ENCODE results near the gene ADD3. TPM values are rescaled to one million over a fixed set of nuclear protein-coding genes. Genes with fewer than 3 reads are reported as not detected.

Gene ADD3
- total RNA-seq, 1 experiment from 2014 or later, result 32.4 TPM

GRCh38 chr10:110110338-110110737, 102.6 kb downstream of the ADD3 start:
- H3K27ac ChIP-seq (ENCODE audit: low read length), result no peak overlapping the region
- H3K4me1 ChIP-seq (ENCODE audit: control insufficient read depth, insufficient read depth, low read length), result no peaks in the 10 kb centered on the region
- H3K4me3 ChIP-seq (ENCODE audit: low read depth in 2 of 2, low read length in 2 of 2), result no peak overlapping the region
- POLR2A ChIA-PET, result no interaction called here
- in situ Hi-C loops (cut with HindIII; ENCODE audit: low pct_unique_long_range_greater_than_20kb, low sequenced_read_pairs) (no loop called here), intact Hi-C loops (cut with micrococcal nuclease; ENCODE audit: unreplicated experiment) (no loop called here)
- no peaks in the 10 kb centered on the region for H3K9me3 ChIP-seq (ENCODE audit: control insufficient read depth, insufficient read depth, low read depth, low read length)
- H3K27me3 ChIP-seq (ENCODE audit: control insufficient read depth, insufficient read depth, low read length), result no peaks in the 10 kb centered on the region
- H3K36me3 ChIP-seq (ENCODE audit: control insufficient read depth, insufficient read depth, low read length), result no peaks in the 10 kb centered on the region
- no TSS peak for BruUV-seq (replicated peaks)
- CTCF ChIA-PET, result interaction anchor here (0.5 kb wide), 1 partner anchor 226 kb away, joined by 3 read pairs; no protein-coding TSS in a partner anchor
- DNase-seq (ENCODE audit: low read depth, low spot score) (no peak), ATAC-seq (no peak)
- no peak for TF ChIP-seq SIN3A (IDR thresholded peaks at IDR 0.05; ENCODE audit: borderline replicate concordance, insufficient read depth, low read depth, low read length)
- no peak for TF ChIP-seq CTCF (IDR thresholded peaks at IDR 0.05)
- no peak for TF ChIP-seq TCF7L2 (IDR thresholded peaks at IDR 0.05; ENCODE audit: low read depth, low read length)
- TF ChIP-seq REST (IDR thresholded peaks at IDR 0.05; ENCODE audit: insufficient read depth in 1 of 2, low read depth in 2 of 2, low read length in 1 of 2), result no peak
- no peak for TF ChIP-seq POLR2AphosphoS5 (IDR thresholded peaks at IDR 0.05; ENCODE audit: low read depth, low read length)

- no peak for DNase-seq (ENCODE audit: low read depth, low spot score)
These were observed 106.0 kb downstream of the ADD3 start for GRCh38 chr10:110113670-110114337.

More at GRCh38 chr10:110113670-110114337, 106.0 kb downstream of the ADD3 start:
- H3K4me1 ChIP-seq (ENCODE audit: control insufficient read depth, insufficient read depth, low read length), result no peaks in the 10 kb centered on the region
- no peaks in the 10 kb centered on the region for H3K9me3 ChIP-seq (ENCODE audit: control insufficient read depth, insufficient read depth, low read depth, low read length)
- no peak overlapping the region for H3K4me3 ChIP-seq (ENCODE audit: low read depth in 2 of 2, low read length in 2 of 2)
- no peak for ATAC-seq
- H3K27ac ChIP-seq (ENCODE audit: low read length), result no peak overlapping the region
- CTCF ChIA-PET, result no interaction called here
- no peaks in the 10 kb centered on the region for H3K27me3 ChIP-seq (ENCODE audit: control insufficient read depth, insufficient read depth, low read length)
- no peak for TF ChIP-seq TCF7L2 (IDR thresholded peaks at IDR 0.05; ENCODE audit: low read depth, low read length)
- TF ChIP-seq CTCF (IDR thresholded peaks at IDR 0.05), result no peak
- no peak for TF ChIP-seq SIN3A (IDR thresholded peaks at IDR 0.05; ENCODE audit: borderline replicate concordance, insufficient read depth, low read depth, low read length)
- TF ChIP-seq POLR2AphosphoS5 (IDR thresholded peaks at IDR 0.05; ENCODE audit: low read depth, low read length), result no peak
- TF ChIP-seq REST (IDR thresholded peaks at IDR 0.05; ENCODE audit: insufficient read depth in 1 of 2, low read depth in 2 of 2, low read length in 1 of 2), result no peak
- in situ Hi-C loops (cut with HindIII; ENCODE audit: low pct_unique_long_range_greater_than_20kb, low sequenced_read_pairs), result no loop called here
- no peaks in the 10 kb centered on the region for H3K36me3 ChIP-seq (ENCODE audit: control insufficient read depth, insufficient read depth, low read length)
- POLR2A ChIA-PET, result no interaction called here
- intact Hi-C loops (cut with micrococcal nuclease; ENCODE audit: unreplicated experiment), result no loop called here
- BruUV-seq (replicated peaks), result TSS peak; percentile 50

Data from Panc1 (cell line).